Peyer's patch (tissue), 4 donors: Measurements from ENCODE around the gene DRICH1.

Source experiments
- POLR2A ChIP-seq, 2 donors: fragments of 450-650 bp; IDR thresholded peaks; one replicate each; pipeline ENCODE4 v1.5.1; 2017; ENCODE audit warnings: antibody characterized with exemption in 2 of 2, mild to moderate bottlenecking in 2 of 2, moderate library complexity in 2 of 2
- TF ChIP-seq, protein P1 (sequence below), 6 experiments: fragments of 450-650 bp in 4 of 6; fragments of 200-600 bp in 2 of 6; sonication (generic) in 1 of 6; IDR thresholded peaks; one replicate each; pipeline ENCODE4 v1.5.1; 2017 to 2019; ENCODE audit warnings: antibody characterized with exemption in 6 of 6, mild to moderate bottlenecking in 3 of 6, moderate library complexity in 1 of 6

DNA sequence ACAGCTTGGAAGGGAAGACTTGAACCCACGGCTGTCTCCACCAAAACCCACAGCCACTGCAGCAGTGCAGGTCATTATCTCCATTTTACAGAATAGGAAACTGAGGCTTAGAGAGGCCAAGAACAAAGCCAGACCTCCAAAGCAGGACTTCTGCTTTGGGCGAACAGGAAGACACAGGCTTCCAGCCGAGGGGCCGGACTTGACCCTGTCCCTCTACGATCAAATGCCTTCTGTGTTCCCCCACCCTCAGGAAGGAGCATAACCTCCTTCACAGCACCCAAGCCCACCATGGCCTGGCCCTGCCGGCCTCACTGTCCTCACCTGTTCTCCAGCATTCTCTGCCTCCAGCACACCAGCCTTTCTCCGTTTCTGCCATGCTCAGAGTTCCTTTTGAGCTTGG is 67.8 kb downstream of the DRICH1 start:
- TF ChIP-seq, protein P1, sequence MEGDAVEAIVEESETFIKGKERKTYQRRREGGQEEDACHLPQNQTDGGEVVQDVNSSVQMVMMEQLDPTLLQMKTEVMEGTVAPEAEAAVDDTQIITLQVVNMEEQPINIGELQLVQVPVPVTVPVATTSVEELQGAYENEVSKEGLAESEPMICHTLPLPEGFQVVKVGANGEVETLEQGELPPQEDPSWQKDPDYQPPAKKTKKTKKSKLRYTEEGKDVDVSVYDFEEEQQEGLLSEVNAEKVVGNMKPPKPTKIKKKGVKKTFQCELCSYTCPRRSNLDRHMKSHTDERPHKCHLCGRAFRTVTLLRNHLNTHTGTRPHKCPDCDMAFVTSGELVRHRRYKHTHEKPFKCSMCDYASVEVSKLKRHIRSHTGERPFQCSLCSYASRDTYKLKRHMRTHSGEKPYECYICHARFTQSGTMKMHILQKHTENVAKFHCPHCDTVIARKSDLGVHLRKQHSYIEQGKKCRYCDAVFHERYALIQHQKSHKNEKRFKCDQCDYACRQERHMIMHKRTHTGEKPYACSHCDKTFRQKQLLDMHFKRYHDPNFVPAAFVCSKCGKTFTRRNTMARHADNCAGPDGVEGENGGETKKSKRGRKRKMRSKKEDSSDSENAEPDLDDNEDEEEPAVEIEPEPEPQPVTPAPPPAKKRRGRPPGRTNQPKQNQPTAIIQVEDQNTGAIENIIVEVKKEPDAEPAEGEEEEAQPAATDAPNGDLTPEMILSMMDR (IDR thresholded peaks at IDR 0.05) = no peak
- no peak for TF ChIP-seq POLR2A (IDR thresholded peaks at IDR 0.05)
